GM23248 (cell line): ENCODE results near the gene SURF1. TPM values are rescaled to one million over a fixed set of nuclear protein-coding genes. Genes with fewer than 3 reads are reported as not detected.

ENCODE experiments used
- DNase-seq: peaks from one replicate; pipeline ENCODE4 v3.0.0-alpha.2; 2015
- H2AFZ ChIP-seq: fragments of 200-600 bp; sonication (generic); 2 replicates; pipeline ENCODE4 v1.6.1; 2016; ENCODE audit warnings: antibody characterized with exemption
- H3F3A ChIP-seq: fragments of 200-600 bp; sonication (generic); 2 replicates; pipeline ENCODE4 v1.6.1; 2016; ENCODE audit warnings: mild to moderate bottlenecking, antibody characterized with exemption, mixed run types; ENCODE audit not compliant: insufficient read depth
- H3K27ac ChIP-seq: fragments of 200-600 bp; sonication (generic); 2 replicates; pipeline ENCODE4 v1.5.1; 2016; ENCODE audit warnings: mild to moderate bottlenecking
- H3K27me3 ChIP-seq: fragments of 200-600 bp; sonication (generic); replicated peaks from 2 replicates; pipeline ENCODE4 v1.6.1; 2016; ENCODE audit warnings: mild to moderate bottlenecking; ENCODE audit not compliant: insufficient read depth
- H3K36me3 ChIP-seq: fragments of 200-600 bp; sonication (generic); 2 replicates; pipeline ENCODE4 v1.6.1; 2016; ENCODE audit warnings: low read depth, mild to moderate bottlenecking
- H3K4me1 ChIP-seq: fragments of 200-600 bp; sonication (generic); 2 replicates; pipeline ENCODE4 v1.6.1; 2016; ENCODE audit warnings: mild to moderate bottlenecking; ENCODE audit not compliant: insufficient read depth
- H3K4me2 ChIP-seq: fragments of 200-600 bp; sonication (generic); one replicate; pipeline ENCODE4 v1.6.1; 2016; ENCODE audit warnings: mild to moderate bottlenecking; ENCODE audit not compliant: unreplicated experiment
- H3K4me3 ChIP-seq: fragments of 200-600 bp; sonication (generic); 2 replicates; pipeline ENCODE4 v1.5.1; 2016; ENCODE audit warnings: mild to moderate bottlenecking
- H3K79me2 ChIP-seq: fragments of 200-600 bp; sonication (generic); 2 replicates; pipeline ENCODE4 v1.6.1; 2016; ENCODE audit warnings: mild to moderate bottlenecking; ENCODE audit not compliant: insufficient read depth
- H3K9ac ChIP-seq: fragments of 200-600 bp; sonication (generic); 2 replicates; pipeline ENCODE4 v1.6.1; 2016; ENCODE audit warnings: mild to moderate bottlenecking
- H3K9me2 ChIP-seq: fragments of 200-600 bp; sonication (generic); 2 replicates; pipeline ENCODE4 v1.6.1; 2016; ENCODE audit warnings: mixed run types, mild to moderate bottlenecking, moderate library complexity; ENCODE audit not compliant: insufficient read depth
- H3K9me3 ChIP-seq: fragments of 200-600 bp; sonication (generic); one replicate; pipeline ENCODE4 v1.6.1; 2017; ENCODE audit warnings: low read depth
- H4K20me1 ChIP-seq: fragments of 200-600 bp; sonication (generic); 2 replicates; pipeline ENCODE4 v1.6.0; 2016; ENCODE audit not compliant: insufficient read depth
- EZH2 ChIP-seq: fragments of 200-600 bp; sonication (generic); IDR thresholded peaks from 2 replicates; pipeline ENCODE4 v1.6.1; 2018; ENCODE audit warnings: antibody characterized with exemption, mild to moderate bottlenecking; ENCODE audit not compliant: insufficient read depth, poor library complexity, severe bottlenecking
- EZH2phosphoT487 ChIP-seq: fragments of 200-600 bp; sonication (generic); IDR thresholded peaks from 2 replicates; pipeline ENCODE4 v1.6.1; 2018; ENCODE audit warnings: antibody characterized with exemption, moderate library complexity, mild to moderate bottlenecking, low read depth; ENCODE audit not compliant: insufficient read depth
- WGBS, 2 experiments: methylation state at CpG; one replicate each; pipeline ENCODE4 v1.1.6; 2015 to 2017; ENCODE audit warnings: low lambda C conversion rate in 2 of 2, low coverage in 1 of 2; ENCODE audit errors: missing lambda C conversion rate in 2 of 2; 5-methylcytosine and 5-hydroxymethylcytosine counted together
- in situ Hi-C: fragments of 300-500 bp; cut with MboI; formaldehyde crosslinking; loops from 2 replicates; pipeline ENCODE4 v1.15.0; 2020
- polyA plus RNA-seq: library from polyadenylated mRNA; unstranded; fragments of >200 nt; fragmentation: Nextera tagmentation; extraction: Ambion mirVana; gene quantifications from 2 replicates; pipeline ENCODE4 v1.2.1, GENCODE V29; 2016
- total RNA-seq: library from RNA; depleted of rRNA; stranded (reverse); fragments of >200 nt; shearing (Covaris generic); gene quantifications from 2 replicates; pipeline ENCODE4 v1.2.3, GENCODE V29; 2014

The SURF1 gene
- total and polyA plus RNA-seq, 2 experiments from 2014 or later = 29.1 to 57.4 TPM

GRCh38 chr9:133403766-133404453 is 47.6 kb upstream of the SURF1 start:
- Histone ChIP-seq H3K9me2 (no peaks in the 10 kb centered on the region), H3K36me3 (peaks cover 8% of the 10 kb centered on the region), H3K27me3 (no peaks in the 10 kb centered on the region), H3K9me3 (no peaks in the 10 kb centered on the region), H3F3A (peaks cover 14% of the 10 kb centered on the region), H4K20me1 (no peaks in the 10 kb centered on the region), H3K4me2 (no peak overlapping the region), H3K27ac (no peak overlapping the region), H2AFZ (no peak overlapping the region), H3K4me1 (peaks cover 12% of the 10 kb centered on the region), H3K4me3 (no peak overlapping the region), H3K79me2 (no peaks in the 10 kb centered on the region), H3K9ac (no peak overlapping the region)
- peak; percentile 33 for DNase-seq
- 84 to 88% methylated on average over 15 to 16 of the region's 16 CpGs for WGBS, 2 experiments
- TF ChIP-seq EZH2 = no peak
- TF ChIP-seq EZH2phosphoT487 = no peak
- in situ Hi-C loops = no loop called here

DNA sequence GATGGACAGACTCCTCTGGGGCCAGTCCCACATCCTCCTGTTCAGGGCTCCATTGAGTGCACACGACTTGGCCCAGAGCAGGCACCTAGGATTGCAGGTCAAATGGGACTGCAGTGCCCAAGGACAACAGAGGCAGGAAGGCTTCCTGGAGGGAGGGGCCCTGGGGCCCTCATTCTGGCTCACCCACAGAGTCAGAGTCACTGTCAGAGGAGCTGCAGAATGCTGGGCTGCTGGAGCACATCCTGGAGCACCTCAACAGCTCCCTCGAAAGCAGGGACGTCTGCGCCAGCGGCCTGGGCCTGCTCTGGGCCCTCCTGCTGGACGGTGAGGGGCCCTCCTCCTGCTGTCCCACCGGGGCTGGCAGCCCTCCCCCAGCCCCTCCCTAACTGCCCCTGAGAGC is 46.4 kb upstream of the SURF1 start:
- in situ Hi-C loops = no loop called here
- H3K4me2 ChIP-seq = no peak overlapping the region

GRCh38 chr9:133401588-133401987 is 45.3 kb upstream of the SURF1 start:
- H3K27ac ChIP-seq = no peak overlapping the region
- H3K9ac ChIP-seq = no peak overlapping the region
- no peaks in the 10 kb centered on the region for H3K9me3 ChIP-seq
- peaks cover 12% of the 10 kb centered on the region for H3K4me1 ChIP-seq
- H3F3A ChIP-seq = peaks cover 13% of the 10 kb centered on the region
- H2AFZ ChIP-seq = no peak overlapping the region
- no peak for TF ChIP-seq EZH2
- no peak for TF ChIP-seq EZH2phosphoT487
- in situ Hi-C loops = no loop called here
- H4K20me1 ChIP-seq = no peaks in the 10 kb centered on the region
- no peak overlapping the region for H3K4me3 ChIP-seq
- 85 to 90% methylated on average over 6 of the region's 6 CpGs for WGBS, 2 experiments
- no peak overlapping the region for H3K4me2 ChIP-seq
- no peaks in the 10 kb centered on the region; the same call in 1 of the 2 replicates for H3K36me3 ChIP-seq
- DNase-seq = no peak
- no peaks in the 10 kb centered on the region; the same call in 1 of the 2 replicates for H3K27me3 ChIP-seq
- no peaks in the 10 kb centered on the region for H3K9me2 ChIP-seq
- no peaks in the 10 kb centered on the region for H3K79me2 ChIP-seq

More for the DNA sequence above, 46.4 kb upstream of the SURF1 start:
- H3K9me3 ChIP-seq = no peaks in the 10 kb centered on the region
- H3K4me3 ChIP-seq = no peak overlapping the region
- DNase-seq = no peak
- H3K9me2 ChIP-seq = no peaks in the 10 kb centered on the region
- H3K79me2 ChIP-seq = no peaks in the 10 kb centered on the region
- 83 to 88% methylated on average over 3 to 7 of the region's 7 CpGs for WGBS, 2 experiments
- no peak overlapping the region for H2AFZ ChIP-seq
- H4K20me1 ChIP-seq = no peaks in the 10 kb centered on the region
- H3K4me1 ChIP-seq = peaks cover 12% of the 10 kb centered on the region
- H3K27me3 ChIP-seq = no peaks in the 10 kb centered on the region; the same call in 1 of the 2 replicates
- H3F3A ChIP-seq = peaks cover 14% of the 10 kb centered on the region
- TF ChIP-seq EZH2phosphoT487 = no peak
- TF ChIP-seq EZH2 = no peak
- no peak overlapping the region for H3K9ac ChIP-seq
- H3K36me3 ChIP-seq = no peaks in the 10 kb centered on the region; the same call in 1 of the 2 replicates
- H3K27ac ChIP-seq = no peak overlapping the region

- Histone ChIP-seq H3K27me3 (peaks cover 2% of the 10 kb centered on the region), H4K20me1 (no peaks in the 10 kb centered on the region), H3K36me3 (no peaks in the 10 kb centered on the region), H2AFZ (no peak overlapping the region), H3K79me2 (no peaks in the 10 kb centered on the region), H3K9me2 (no peaks in the 10 kb centered on the region), H3K9me3 (no peaks in the 10 kb centered on the region), H3K4me1 (peaks cover 2% of the 10 kb centered on the region; the same call in 1 of the 2 replicates), H3K27ac (no peak overlapping the region), H3K4me2 (no peak overlapping the region), H3K9ac (no peak overlapping the region), H3F3A (peaks cover under 1% of the 10 kb centered on the region; the same call in 1 of the 2 replicates), H3K4me3 (no peak overlapping the region)
- 82 to 83% methylated on average over 11 to 12 of the region's 12 CpGs for WGBS, 2 experiments
- DNase-seq = no peak
- in situ Hi-C loops = no loop called here
- TF ChIP-seq EZH2phosphoT487 (no peak), EZH2 (no peak)
Observed at GRCh38 chr9:133400292-133400691, 44.0 kb upstream of the SURF1 start.
